ENCODE results near the gene KANTR. TPM values are rescaled to one million over a fixed set of nuclear protein-coding genes. Genes with fewer than 3 reads are reported as not detected.
A peak's percentile ranks its signal among the peaks of the same experiment; 100 is the strongest.

Gene KANTR
- polyA plus RNA-seq, 1 donor from 2014 or later, result 37.5 TPM

DNA sequence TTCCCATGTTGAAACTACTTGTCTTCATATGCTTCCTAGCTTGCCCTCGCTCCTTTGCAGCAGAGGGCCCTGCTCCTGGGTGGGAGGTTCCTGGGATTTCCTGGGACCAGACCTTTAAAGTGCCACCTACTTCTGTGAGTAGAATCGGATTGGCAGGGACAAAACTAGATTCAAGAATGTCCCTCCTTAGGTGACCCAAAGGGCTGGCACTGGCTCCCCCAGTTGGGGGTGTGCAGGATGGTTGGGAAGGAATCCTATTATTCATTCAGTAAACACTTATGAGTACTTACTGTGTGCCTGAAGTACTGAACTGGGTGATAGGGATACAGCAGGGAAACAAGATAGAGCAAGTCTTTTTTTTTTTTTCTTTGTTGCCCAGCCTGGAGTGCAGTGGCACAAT is 2.6 kb upstream of the KANTR start:
- H3K27ac ChIP-seq (ENCODE audit: low read length), result no peak overlapping the region
- no peak overlapping the region for H3K4me3 ChIP-seq (ENCODE audit: low read length)
- H4K20me1 ChIP-seq (ENCODE audit: insufficient read depth), result no peaks in the 10 kb centered on the region
- no peak overlapping the region for H3K4me2 ChIP-seq (ENCODE audit: low read length)
- H3K36me3 ChIP-seq (ENCODE audit: insufficient read depth, low read length), result no peaks in the 10 kb centered on the region
- TF ChIP-seq SMC3 (conservative IDR thresholded peaks at IDR 0.05; ENCODE audit: poor library complexity), result no peak
- TF ChIP-seq, protein P1, sequence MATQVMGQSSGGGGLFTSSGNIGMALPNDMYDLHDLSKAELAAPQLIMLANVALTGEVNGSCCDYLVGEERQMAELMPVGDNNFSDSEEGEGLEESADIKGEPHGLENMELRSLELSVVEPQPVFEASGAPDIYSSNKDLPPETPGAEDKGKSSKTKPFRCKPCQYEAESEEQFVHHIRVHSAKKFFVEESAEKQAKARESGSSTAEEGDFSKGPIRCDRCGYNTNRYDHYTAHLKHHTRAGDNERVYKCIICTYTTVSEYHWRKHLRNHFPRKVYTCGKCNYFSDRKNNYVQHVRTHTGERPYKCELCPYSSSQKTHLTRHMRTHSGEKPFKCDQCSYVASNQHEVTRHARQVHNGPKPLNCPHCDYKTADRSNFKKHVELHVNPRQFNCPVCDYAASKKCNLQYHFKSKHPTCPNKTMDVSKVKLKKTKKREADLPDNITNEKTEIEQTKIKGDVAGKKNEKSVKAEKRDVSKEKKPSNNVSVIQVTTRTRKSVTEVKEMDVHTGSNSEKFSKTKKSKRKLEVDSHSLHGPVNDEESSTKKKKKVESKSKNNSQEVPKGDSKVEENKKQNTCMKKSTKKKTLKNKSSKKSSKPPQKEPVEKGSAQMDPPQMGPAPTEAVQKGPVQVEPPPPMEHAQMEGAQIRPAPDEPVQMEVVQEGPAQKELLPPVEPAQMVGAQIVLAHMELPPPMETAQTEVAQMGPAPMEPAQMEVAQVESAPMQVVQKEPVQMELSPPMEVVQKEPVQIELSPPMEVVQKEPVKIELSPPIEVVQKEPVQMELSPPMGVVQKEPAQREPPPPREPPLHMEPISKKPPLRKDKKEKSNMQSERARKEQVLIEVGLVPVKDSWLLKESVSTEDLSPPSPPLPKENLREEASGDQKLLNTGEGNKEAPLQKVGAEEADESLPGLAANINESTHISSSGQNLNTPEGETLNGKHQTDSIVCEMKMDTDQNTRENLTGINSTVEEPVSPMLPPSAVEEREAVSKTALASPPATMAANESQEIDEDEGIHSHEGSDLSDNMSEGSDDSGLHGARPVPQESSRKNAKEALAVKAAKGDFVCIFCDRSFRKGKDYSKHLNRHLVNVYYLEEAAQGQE (IDR thresholded peaks at IDR 0.05; ENCODE audit: borderline replicate concordance), result no peak
- no peak for TF ChIP-seq EP300 (conservative IDR thresholded peaks at IDR 0.05; ENCODE audit: poor library complexity, severe bottlenecking)
- no peak for TF ChIP-seq CTCF (IDR thresholded peaks at IDR 0.05; ENCODE audit: poor library complexity, severe bottlenecking)
- no peak for TF ChIP-seq RAD21 (conservative IDR thresholded peaks at IDR 0.05)
- no peak for TF ChIP-seq MXI1 (conservative IDR thresholded peaks at IDR 0.05; ENCODE audit: poor library complexity, severe bottlenecking)
- no peaks in the 10 kb centered on the region for H3K27me3 ChIP-seq (ENCODE audit: insufficient read depth, low read depth, low read length)
- no peaks in the 10 kb centered on the region for H3K9me2 ChIP-seq (ENCODE audit: insufficient read depth, low read length)
- H3F3A ChIP-seq (ENCODE audit: insufficient read depth, low read length, poor library complexity, severe bottlenecking), result no peaks in the 10 kb centered on the region
- H2AFZ ChIP-seq (ENCODE audit: low read depth, low read length), result no peak overlapping the region
- no peaks in the 10 kb centered on the region for H3K9me3 ChIP-seq (ENCODE audit: low read length)
- peaks cover 8% of the 10 kb centered on the region for H3K79me2 ChIP-seq (replicated peaks; ENCODE audit: insufficient read depth, low read length)
- no peak overlapping the region for H3K9ac ChIP-seq (ENCODE audit: low read length)

DNA sequence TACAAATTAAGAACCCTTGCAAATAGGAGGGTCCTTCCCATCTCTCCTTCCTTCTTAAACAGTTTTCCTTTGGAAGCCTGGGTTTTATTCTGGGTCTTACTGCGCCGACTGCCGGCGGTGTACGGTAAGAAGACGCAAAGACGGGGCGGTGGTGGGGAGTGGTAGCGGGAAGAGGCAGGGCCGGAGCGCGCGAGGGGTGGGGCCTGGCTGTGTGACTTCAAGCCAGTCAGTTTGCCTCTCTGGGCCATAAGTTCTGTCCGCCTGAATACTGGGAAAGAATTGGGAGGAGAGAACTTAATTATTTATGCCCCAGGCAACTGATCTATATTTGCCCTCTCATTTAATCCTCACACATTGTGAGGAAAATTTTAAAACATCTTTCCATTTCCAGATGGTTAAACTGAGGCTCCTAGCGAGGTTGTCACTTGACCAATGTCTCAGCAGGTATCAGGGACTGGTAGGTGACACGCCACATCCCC is 726 bp upstream of the KANTR start:
- no peaks in the 10 kb centered on the region for H3K9me3 ChIP-seq (ENCODE audit: low read length)
- peak overlapping the region; percentile 66 for H3K4me2 ChIP-seq (ENCODE audit: low read length)
- no peak overlapping the region for H2AFZ ChIP-seq (ENCODE audit: low read depth, low read length)
- H3K9me2 ChIP-seq (ENCODE audit: insufficient read depth, low read length), result no peaks in the 10 kb centered on the region
- peaks cover 8% of the 10 kb centered on the region for H3K79me2 ChIP-seq (replicated peaks; ENCODE audit: insufficient read depth, low read length)
- no peaks in the 10 kb centered on the region for H3F3A ChIP-seq (ENCODE audit: insufficient read depth, low read length, poor library complexity, severe bottlenecking)
- peak overlapping the region; percentile 80 for H3K4me3 ChIP-seq (ENCODE audit: low read length)
- H3K36me3 ChIP-seq (ENCODE audit: insufficient read depth, low read length), result no peaks in the 10 kb centered on the region
- H3K27me3 ChIP-seq (ENCODE audit: insufficient read depth, low read depth, low read length), result no peaks in the 10 kb centered on the region
- no peaks in the 10 kb centered on the region for H4K20me1 ChIP-seq (ENCODE audit: insufficient read depth)
- peak overlapping the region; percentile 80 for H3K27ac ChIP-seq (ENCODE audit: low read length)
- TF ChIP-seq SMC3 (conservative IDR thresholded peaks at IDR 0.05; ENCODE audit: poor library complexity) (peak; percentile 57), CTCF (IDR thresholded peaks at IDR 0.05; ENCODE audit: poor library complexity, severe bottlenecking) (peak; percentile 63), RAD21 (conservative IDR thresholded peaks at IDR 0.05) (peak; percentile 62), MXI1 (conservative IDR thresholded peaks at IDR 0.05; ENCODE audit: poor library complexity, severe bottlenecking) (no peak)
- peak overlapping the region; percentile 51 for H3K9ac ChIP-seq (ENCODE audit: low read length)
